ENCODE results near the gene SPATA2. TPM values are rescaled to one million over a fixed set of nuclear protein-coding genes. Genes with fewer than 3 reads are reported as not detected.

The SPATA2 gene
- total RNA-seq, 2 donors from 2014 or later: 3.9 to 7.3 TPM

DNA sequence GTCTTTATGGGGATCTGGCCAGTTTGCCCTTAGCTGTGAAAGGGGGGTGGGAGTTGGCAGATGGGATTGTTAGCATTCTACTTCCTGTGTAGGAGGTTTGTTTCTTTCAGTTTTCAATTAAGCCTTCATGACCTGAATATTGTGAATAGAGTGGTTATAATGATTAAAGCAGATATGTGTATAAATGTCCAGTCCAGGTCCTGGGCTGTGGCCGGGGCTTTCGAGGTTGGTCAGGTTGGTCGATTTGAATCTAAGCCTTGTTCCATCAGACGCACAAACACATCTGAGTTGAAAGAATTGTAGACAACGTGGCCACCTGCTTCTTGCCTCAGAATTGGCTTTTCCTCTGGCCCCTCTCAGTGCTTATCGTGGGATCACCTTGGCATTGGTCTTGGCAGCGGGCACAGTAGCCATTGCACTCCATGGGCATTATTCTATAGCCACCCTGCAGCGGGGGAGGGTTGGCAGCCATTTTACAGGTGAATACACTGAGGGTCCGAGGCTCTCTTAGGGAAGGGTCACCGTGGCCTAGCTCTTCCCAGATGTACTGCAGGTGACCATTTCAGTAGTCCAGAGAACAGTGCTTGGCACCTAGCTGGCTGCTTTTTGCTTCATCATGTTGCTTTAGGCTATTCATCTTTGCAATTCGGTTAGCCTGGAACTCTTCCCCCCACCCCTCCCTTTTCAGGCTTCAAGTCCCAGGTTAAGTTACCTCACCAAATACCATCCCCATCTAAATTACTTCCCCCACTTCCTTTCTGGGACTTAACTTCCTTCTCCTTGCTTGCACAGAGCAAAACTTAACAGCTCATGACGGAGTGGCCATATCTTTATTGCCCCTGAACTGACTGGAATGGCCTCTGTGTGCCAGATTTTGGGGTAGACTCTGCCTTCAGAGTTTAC is 21.9 kb upstream of the SPATA2 start:
- no peak for ATAC-seq (ENCODE audit: insufficient number of reproducible peaks, low FRiP score, low read depth)

DNA sequence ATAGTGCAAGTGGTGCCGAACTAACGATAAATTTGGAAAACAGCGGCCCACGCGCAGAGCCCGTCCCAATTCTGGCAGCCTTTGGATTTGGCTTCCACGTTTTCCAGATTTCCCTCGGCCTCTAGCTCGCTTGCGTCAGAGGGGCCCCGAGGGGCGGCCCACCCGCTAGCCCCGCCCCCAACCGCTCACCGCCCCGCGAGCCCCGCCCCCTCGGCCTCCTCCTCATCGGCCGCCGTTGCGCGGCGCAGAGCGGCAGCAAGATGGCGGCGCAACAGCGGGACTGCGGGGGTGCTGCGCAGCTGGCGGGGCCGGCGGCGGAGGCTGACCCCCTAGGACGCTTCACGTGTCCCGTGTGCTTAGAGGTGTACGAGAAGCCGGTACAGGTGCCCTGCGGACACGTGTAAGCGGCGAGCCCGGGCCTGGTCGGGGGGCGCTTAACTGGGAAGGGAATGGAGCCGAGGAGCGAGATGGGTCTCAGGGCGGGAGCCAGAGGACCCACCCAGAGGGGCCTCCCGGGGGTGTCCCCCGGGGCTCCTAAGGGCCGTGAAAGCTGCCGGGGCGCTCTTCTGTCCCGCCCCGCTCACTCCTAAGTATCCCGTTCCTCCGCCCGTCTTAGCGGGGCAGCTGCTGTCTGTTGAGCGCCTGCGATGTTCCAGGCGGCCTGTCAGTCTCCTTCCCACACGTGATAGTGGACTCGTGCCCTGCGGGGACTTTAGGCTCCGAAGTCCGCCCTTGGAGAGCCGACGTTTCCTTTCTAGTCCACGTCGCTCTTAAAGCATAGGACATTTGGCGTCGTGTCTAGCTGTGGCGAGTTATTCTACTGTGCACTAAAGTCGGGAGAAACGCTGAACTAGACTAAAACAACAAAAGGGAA is 21.1 kb upstream of the SPATA2 start, which contains the start of gene RNF114:
Gene RNF114 (plus strand): TSS at position 245 of the 874 bp plus-strand sequence. CDS start 16 bp downstream, at position 261.
- Histone ChIP-seq H3K27ac (peak within 1 kb of the TSS; percentile 83 to 94), H3K4me1 (ENCODE audit: control insufficient read depth in 1 of 2, low read depth in 2 of 2) (peaks cover 29 to 32% of the 10 kb centered on the region in 2 donors), H3K4me3 (peak within 1 kb of the TSS; percentile 100), H3K9me3 (no peaks in the 10 kb centered on the region), H3K36me3 (peaks cover 8% of the 10 kb centered on the region), H3K27me3 (replicated peaks; ENCODE audit: insufficient read depth) (no peaks in the 10 kb centered on the region)
- TF ChIP-seq, protein P1, sequence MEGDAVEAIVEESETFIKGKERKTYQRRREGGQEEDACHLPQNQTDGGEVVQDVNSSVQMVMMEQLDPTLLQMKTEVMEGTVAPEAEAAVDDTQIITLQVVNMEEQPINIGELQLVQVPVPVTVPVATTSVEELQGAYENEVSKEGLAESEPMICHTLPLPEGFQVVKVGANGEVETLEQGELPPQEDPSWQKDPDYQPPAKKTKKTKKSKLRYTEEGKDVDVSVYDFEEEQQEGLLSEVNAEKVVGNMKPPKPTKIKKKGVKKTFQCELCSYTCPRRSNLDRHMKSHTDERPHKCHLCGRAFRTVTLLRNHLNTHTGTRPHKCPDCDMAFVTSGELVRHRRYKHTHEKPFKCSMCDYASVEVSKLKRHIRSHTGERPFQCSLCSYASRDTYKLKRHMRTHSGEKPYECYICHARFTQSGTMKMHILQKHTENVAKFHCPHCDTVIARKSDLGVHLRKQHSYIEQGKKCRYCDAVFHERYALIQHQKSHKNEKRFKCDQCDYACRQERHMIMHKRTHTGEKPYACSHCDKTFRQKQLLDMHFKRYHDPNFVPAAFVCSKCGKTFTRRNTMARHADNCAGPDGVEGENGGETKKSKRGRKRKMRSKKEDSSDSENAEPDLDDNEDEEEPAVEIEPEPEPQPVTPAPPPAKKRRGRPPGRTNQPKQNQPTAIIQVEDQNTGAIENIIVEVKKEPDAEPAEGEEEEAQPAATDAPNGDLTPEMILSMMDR (IDR thresholded peaks at IDR 0.05): no peak
- ATAC-seq (ENCODE audit: insufficient number of reproducible peaks, low FRiP score, low read depth) (peak; percentile 83), DNase-seq (ENCODE audit: low spot score) (peak; percentile 63)

More for the DNA sequence above, 21.9 kb upstream of the SPATA2 start:
- Histone ChIP-seq H3K36me3 (peaks cover 11% of the 10 kb centered on the region), H3K4me3 (peak overlapping the region; percentile 100), H3K9me3 (no peaks in the 10 kb centered on the region), H3K27me3 (replicated peaks; ENCODE audit: insufficient read depth) (no peaks in the 10 kb centered on the region), H3K4me1 (ENCODE audit: control insufficient read depth in 1 of 2, low read depth in 2 of 2) (peaks cover 29 to 32% of the 10 kb centered on the region in 2 donors), H3K27ac (peak overlapping the region; percentile 83 to 94)
- TF ChIP-seq, protein P1 (IDR thresholded peaks at IDR 0.05): no peak
- DNase-seq (ENCODE audit: low spot score): no peak

DNA sequence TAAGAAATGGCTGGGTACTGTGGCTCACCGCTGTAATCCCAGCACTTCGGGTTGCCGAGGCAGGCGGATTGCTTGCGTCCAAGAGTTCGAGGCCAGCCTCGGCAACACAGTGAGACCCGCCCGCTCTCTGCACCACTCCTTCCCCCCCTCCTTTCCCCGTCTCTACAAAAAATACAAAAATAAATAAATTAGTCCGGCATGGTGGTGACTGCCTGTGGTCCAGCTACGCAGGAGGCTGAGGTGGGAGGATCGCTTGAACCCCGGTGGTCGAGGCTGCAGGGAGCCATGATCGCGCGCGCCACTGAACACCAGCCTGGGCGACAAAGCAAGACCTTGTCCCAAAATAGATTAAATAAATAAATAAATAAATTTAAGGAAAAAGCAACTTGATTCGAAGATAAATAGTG is 20.4 kb upstream of the SPATA2 start:
- TF ChIP-seq, protein P1 (IDR thresholded peaks at IDR 0.05): no peak
- H3K4me3 ChIP-seq: peak overlapping the region; percentile 100
- H3K4me1 ChIP-seq (ENCODE audit: control insufficient read depth in 1 of 2, low read depth in 2 of 2): peaks cover 27 to 32% of the 10 kb centered on the region in 2 donors
- peak overlapping the region; percentile 41 to 46 for H3K27ac ChIP-seq
- H3K27me3 ChIP-seq (replicated peaks; ENCODE audit: insufficient read depth): no peaks in the 10 kb centered on the region
- ATAC-seq (ENCODE audit: insufficient number of reproducible peaks, low FRiP score, low read depth) (peak; percentile 6), DNase-seq (ENCODE audit: low spot score) (no peak)
- no peaks in the 10 kb centered on the region for H3K9me3 ChIP-seq
- peaks cover 3% of the 10 kb centered on the region for H3K36me3 ChIP-seq

DNA sequence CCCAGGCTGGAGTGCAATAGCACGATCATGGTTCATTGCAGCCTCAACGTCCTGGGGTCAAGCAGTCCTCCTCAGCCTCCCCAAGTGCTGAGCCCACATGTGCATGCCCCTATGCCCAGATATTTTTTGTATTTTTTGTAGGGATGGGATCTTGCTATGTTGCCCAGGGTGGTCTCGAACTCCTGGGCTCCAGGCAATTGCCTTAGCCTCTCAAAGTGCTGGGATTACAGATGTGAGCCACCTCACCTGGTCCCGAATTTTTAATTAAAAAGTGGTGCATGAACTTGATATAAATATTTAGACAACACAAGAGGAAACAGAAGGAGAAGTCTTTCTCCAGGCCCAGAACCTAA is 13.8 kb upstream of the SPATA2 start:
- no peak for ATAC-seq (ENCODE audit: insufficient number of reproducible peaks, low FRiP score, low read depth)
- Histone ChIP-seq H3K4me3 (peak overlapping the region; percentile 40), H3K27me3 (replicated peaks; ENCODE audit: insufficient read depth) (no peaks in the 10 kb centered on the region), H3K36me3 (no peaks in the 10 kb centered on the region), H3K4me1 (ENCODE audit: control insufficient read depth in 1 of 2, low read depth in 2 of 2) (peaks cover 3 to 5% of the 10 kb centered on the region in 2 donors), H3K9me3 (no peaks in the 10 kb centered on the region), H3K27ac (no peak overlapping the region)
- no peak for DNase-seq (ENCODE audit: low spot score)
- TF ChIP-seq, protein P1 (IDR thresholded peaks at IDR 0.05): no peak
